ENCODE measurements around the gene DMXL2. TPM values are rescaled to one million over a fixed set of nuclear protein-coding genes. Genes with fewer than 3 reads are reported as not detected.
A peak's percentile ranks its signal among the peaks of the same experiment; 100 is the strongest.

DMXL2 gene
- total RNA-seq, 4 donors from 2014 or later, result 6.9 to 15.1 (median 11.7) TPM

DNA sequence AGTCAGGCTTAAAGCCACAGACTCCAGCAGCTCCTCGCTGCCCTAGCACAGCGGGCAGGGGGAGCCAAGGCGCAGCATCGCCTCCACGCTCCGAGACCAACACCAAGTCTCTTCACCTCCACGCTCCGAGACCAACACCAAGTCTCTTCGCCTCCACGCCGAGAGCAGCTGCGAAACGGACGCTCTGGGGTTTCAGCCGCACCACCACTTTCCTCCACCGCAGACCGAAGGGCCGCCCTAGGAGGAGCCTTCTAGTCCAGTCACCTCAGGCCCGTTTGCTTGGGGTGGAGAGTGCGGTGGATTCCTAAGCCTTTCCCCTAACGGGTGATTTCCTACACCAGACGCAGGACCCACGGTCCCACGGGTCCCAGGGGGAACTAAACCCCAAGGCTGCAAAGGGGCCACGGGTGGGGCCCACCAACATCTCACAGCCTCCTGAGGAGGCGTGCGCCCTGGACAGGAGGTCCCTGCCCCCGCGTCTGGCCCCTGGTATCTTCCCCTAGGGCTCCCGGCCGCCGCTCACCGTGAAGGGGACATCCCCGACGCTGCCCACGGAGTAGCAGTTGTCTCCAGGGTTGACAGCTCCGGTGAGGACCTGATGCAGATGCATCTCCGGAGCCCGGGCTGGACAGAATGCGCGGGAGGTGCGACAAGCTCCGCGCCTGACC, 501 bp downstream of the DMXL2 start:
- Histone ChIP-seq H3K27me3 (no peaks in the 10 kb centered on the region), H3K36me3 (no peaks in the 10 kb centered on the region), H3K4me1 (peaks cover 0 to 30% (median 5%) of the 10 kb centered on the region in 3 donors), H3K27ac (peak overlapping the region; percentile 77 to 90 (median 82)), H3K4me3 (peak overlapping the region; percentile 82 to 94 (median 84)), H3K9me3 (no peaks in the 10 kb centered on the region)
- intact Hi-C loops (cut with DNase I), result no loop called here
- TF ChIP-seq POLR2A (IDR thresholded peaks at IDR 0.05), result no peak
- TF ChIP-seq, protein P1, sequence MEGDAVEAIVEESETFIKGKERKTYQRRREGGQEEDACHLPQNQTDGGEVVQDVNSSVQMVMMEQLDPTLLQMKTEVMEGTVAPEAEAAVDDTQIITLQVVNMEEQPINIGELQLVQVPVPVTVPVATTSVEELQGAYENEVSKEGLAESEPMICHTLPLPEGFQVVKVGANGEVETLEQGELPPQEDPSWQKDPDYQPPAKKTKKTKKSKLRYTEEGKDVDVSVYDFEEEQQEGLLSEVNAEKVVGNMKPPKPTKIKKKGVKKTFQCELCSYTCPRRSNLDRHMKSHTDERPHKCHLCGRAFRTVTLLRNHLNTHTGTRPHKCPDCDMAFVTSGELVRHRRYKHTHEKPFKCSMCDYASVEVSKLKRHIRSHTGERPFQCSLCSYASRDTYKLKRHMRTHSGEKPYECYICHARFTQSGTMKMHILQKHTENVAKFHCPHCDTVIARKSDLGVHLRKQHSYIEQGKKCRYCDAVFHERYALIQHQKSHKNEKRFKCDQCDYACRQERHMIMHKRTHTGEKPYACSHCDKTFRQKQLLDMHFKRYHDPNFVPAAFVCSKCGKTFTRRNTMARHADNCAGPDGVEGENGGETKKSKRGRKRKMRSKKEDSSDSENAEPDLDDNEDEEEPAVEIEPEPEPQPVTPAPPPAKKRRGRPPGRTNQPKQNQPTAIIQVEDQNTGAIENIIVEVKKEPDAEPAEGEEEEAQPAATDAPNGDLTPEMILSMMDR (IDR thresholded peaks at IDR 0.05), result peak in 1 of 6 experiments; percentile 10
- 0% methylated on average over 8 to 14 of the region's 44 CpGs for WGBS, 2 donors
- DNase-seq, result no peak

DNA sequence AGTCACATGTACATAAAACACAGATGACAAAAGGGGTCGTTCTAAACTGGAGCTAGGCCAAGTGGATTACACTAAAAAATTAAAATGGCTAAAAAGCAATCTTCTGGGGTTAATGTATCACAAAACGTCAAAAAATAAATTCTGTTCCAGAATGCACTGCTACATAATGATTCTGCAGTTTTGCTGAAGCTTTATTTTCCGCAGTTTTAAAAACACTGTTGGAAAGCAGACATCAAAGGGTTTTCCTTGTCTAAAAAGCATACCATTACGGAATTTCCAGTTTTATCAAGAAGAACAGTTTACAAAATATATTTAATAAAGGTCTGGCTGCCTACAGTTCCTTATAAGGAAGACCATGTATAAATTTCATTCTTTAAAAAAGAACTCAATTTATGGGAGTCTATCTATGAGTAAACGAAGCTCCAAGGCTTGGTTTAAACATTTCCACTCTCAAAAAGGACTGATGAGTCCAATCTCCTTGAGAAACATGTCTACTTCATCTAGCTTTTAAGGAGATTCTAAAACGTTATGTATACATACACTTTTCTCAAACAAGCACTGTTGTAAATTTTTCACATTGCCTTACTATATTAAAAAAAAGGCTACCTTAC, 1.3 kb downstream of the DMXL2 start:
- DNase-seq, result no peak
- 32 to 45% methylated on average over 6 of the region's 6 CpGs for WGBS, 2 donors
- peak overlapping the region in 3 of 4 donors; percentile 77 to 84 (median 79) for H3K27ac ChIP-seq

DNA sequence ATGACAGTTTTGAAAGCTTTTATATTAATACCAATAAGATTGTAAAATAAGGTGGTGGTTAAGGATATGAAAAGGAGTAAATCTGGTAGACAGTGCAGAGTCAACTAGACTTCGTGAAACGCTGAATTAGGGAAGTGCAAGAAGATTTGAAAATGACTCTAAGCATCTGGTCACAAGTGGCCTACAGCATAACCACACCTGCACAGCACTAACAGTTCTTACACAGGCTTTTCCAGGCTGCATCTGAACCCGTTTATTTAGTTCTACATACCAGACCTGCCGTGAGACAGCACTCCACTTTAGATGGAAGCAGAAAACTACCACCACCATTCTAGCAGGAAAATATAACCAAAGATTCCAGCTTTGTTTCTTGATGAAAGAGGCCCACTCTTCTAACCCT, 1.9 kb downstream of the DMXL2 start:
- Histone ChIP-seq H3K9me3 (no peaks in the 10 kb centered on the region), H3K4me3 (peak overlapping the region in 1 of 4 donors; percentile 94), H3K27me3 (no peaks in the 10 kb centered on the region), H3K36me3 (no peaks in the 10 kb centered on the region), H3K27ac (no peak overlapping the region), H3K4me1 (peaks cover 0 to 30% (median 5%) of the 10 kb centered on the region in 3 donors)
- 40 to 77% methylated on average over 4 of the region's 4 CpGs for WGBS, 2 donors
- TF ChIP-seq, protein P1 (IDR thresholded peaks at IDR 0.05), result no peak
- peak in 1 of 4 donors; percentile 23 for TF ChIP-seq POLR2A (IDR thresholded peaks at IDR 0.05)
- intact Hi-C loops (cut with DNase I), result no loop called here
- DNase-seq, result no peak

More for the DNA sequence above, 1.3 kb downstream of the DMXL2 start:
- intact Hi-C loops (cut with DNase I), result no loop called here
- H3K4me3 ChIP-seq, result peak overlapping the region; percentile 82 to 94 (median 84)
- H3K4me1 ChIP-seq, result peaks cover 0 to 30% (median 5%) of the 10 kb centered on the region in 3 donors
- no peaks in the 10 kb centered on the region for H3K36me3 ChIP-seq
- TF ChIP-seq, protein P1 (IDR thresholded peaks at IDR 0.05), result no peak
- TF ChIP-seq POLR2A (IDR thresholded peaks at IDR 0.05), result no peak
- H3K27me3 ChIP-seq, result no peaks in the 10 kb centered on the region
- no peaks in the 10 kb centered on the region for H3K9me3 ChIP-seq

DNA sequence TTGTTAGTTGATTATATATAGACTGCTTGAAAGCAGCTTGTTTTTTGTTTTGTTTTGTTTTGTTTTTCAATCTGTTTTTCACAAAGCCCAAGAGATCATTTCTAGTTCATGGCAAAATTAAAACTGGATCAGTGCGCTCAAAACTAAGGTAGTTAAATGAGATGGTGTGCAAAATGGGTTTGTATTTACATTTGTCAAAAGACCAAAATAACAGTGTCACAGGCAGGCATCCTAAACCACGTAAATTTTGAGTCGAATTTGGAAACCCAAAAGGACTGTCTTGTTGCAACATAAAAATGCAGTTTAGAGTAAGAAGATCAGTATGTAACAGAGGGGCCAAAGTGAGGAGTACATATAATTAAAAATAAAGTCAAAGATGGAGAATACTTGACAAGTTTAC, 2.4 kb downstream of the DMXL2 start:
- Histone ChIP-seq H3K4me1 (peaks cover 0 to 30% (median 5%) of the 10 kb centered on the region in 3 donors), H3K9me3 (no peaks in the 10 kb centered on the region), H3K36me3 (no peaks in the 10 kb centered on the region), H3K27ac (no peak overlapping the region), H3K4me3 (no peak overlapping the region), H3K27me3 (no peaks in the 10 kb centered on the region)
- no peak for DNase-seq
- no peak for TF ChIP-seq POLR2A (IDR thresholded peaks at IDR 0.05)
- TF ChIP-seq, protein P1 (IDR thresholded peaks at IDR 0.05), result no peak
- 77 to 78% methylated on average over 3 of the region's 3 CpGs for WGBS, 2 donors
- intact Hi-C loops (cut with DNase I), result no loop called here

DNA sequence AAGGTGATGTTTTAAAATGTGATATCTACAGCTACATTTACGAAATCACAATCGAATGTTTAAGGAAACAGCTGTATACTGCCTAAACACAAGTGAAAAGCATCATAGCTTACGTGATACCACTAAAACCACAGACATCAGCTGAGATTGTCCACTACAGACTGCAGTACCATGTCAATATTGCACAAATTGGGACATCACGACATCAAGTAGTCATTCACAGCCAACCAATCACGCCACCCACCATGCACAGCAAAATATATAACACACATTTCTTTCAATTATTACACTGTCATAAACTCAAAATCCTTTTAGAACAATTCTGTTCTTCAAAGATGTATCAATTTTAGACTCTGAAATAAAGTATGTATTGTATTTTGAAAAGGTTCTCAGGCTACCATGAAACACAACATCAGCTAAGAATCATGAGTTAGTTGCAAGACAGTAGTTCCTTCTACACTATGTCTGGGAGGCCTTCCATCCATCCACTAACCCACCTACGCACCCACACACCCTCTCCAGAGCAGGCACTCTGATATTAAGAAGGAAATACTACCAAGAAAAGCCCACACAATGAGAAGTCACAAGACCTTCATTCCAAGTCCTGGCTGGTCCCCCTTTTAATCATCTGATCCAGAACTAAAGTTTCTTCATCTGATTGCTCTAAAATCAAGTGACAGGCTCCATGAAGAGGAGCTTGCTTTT, 3.1 kb downstream of the DMXL2 start:
- Histone ChIP-seq H3K9me3 (no peaks in the 10 kb centered on the region), H3K36me3 (no peaks in the 10 kb centered on the region), H3K4me1 (peaks cover 0 to 30% (median 5%) of the 10 kb centered on the region in 3 donors), H3K4me3 (no peak overlapping the region), H3K27ac (peak overlapping the region in 1 of 4 donors; percentile 5), H3K27me3 (no peaks in the 10 kb centered on the region)
- WGBS, 2 donors, result 85 to 89% methylated on average over 6 of the region's 6 CpGs
- TF ChIP-seq, protein P1 (IDR thresholded peaks at IDR 0.05), result no peak
- no peak for TF ChIP-seq POLR2A (IDR thresholded peaks at IDR 0.05)
- no peak for DNase-seq
- intact Hi-C loops (cut with DNase I), result no loop called here
